Fibroblast of pulmonary artery (primary cell): ENCODE measurements around the gene NBPF3.

ENCODE experiments used
- DNase-seq: peaks from one replicate; pipeline ENCODE4 v3.0.0-alpha.2; 2010; ENCODE audit warnings: low read depth
- H3K4me3 ChIP-seq: replicated peaks from 2 replicates; pipeline ENCODE4 v1.5.1; 2011; ENCODE audit warnings: low read depth, mild to moderate bottlenecking, control low read depth, low read length, moderate library complexity
- TF ChIP-seq, protein P1 (sequence below): IDR thresholded peaks from 2 replicates; pipeline ENCODE4 v1.5.1; 2011; ENCODE audit warnings: mild to moderate bottlenecking, control low read depth, low read length, inconsistent platforms; ENCODE audit errors: missing control alignments

NBPF3 gene

GRCh38 chr1:21520899-21521716 is 81.2 kb downstream of the NBPF3 start:
- TF ChIP-seq, protein P1, sequence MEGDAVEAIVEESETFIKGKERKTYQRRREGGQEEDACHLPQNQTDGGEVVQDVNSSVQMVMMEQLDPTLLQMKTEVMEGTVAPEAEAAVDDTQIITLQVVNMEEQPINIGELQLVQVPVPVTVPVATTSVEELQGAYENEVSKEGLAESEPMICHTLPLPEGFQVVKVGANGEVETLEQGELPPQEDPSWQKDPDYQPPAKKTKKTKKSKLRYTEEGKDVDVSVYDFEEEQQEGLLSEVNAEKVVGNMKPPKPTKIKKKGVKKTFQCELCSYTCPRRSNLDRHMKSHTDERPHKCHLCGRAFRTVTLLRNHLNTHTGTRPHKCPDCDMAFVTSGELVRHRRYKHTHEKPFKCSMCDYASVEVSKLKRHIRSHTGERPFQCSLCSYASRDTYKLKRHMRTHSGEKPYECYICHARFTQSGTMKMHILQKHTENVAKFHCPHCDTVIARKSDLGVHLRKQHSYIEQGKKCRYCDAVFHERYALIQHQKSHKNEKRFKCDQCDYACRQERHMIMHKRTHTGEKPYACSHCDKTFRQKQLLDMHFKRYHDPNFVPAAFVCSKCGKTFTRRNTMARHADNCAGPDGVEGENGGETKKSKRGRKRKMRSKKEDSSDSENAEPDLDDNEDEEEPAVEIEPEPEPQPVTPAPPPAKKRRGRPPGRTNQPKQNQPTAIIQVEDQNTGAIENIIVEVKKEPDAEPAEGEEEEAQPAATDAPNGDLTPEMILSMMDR: no peak
- no peak overlapping the region for H3K4me3 ChIP-seq
- DNase-seq: no peak

- no peak for DNase-seq
- H3K4me3 ChIP-seq: no peak overlapping the region
- TF ChIP-seq, protein P1: no peak
Measured at GRCh38 chr1:21521717-21522060, 81.8 kb downstream of the NBPF3 start.

DNA sequence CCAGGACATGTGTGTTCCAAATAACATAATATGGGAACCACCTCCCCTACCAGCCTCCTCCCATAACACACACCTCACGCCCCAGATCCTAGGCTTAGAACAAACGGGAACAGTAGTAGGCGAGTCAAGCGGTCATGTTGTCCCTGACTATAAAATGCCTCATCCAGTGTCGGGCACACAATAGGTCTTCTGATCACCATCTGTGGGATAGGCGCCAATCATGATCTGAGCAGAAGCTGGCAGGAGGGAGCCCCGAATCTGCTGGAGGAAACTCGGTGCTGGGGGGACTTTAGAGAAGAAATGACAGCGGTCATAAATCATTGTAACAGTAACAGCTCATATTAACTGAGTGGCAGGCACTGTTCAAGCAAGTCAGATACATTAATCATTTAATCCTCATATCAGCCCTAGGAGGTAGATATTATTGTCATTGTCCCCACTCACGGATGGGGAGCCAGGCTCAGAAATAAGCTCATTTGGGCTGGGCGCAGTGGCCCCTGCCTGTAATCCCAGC is 82.6 kb downstream of the NBPF3 start:
- no peak overlapping the region for H3K4me3 ChIP-seq
- no peak for DNase-seq
- TF ChIP-seq, protein P1: no peak

DNA sequence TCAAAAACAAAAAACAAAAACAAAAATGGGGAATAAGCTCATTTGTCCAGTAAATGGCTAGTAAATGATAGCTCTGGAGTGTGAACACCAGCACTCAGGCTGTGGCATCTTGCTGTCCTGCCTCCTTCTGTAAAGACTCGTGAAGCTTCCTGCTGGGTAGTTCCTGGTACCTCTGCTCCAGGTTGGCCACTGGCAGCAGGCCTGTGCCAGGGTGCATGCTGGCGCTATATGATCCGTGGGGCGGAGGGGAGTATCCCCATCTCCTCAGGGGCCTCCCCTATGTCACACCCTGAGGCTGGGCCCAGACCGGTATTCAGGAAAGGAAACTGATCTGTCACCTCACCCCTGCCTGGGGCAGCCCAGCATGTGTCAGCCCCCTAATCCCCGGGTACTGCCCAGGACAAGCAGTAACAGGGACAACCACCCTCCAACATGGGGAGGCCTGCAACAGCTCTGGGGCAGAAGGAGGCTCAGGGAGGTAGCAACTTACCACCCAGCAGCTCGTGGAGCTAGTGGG is 83.4 kb downstream of the NBPF3 start:
- TF ChIP-seq, protein P1: no peak
- no peak overlapping the region for H3K4me3 ChIP-seq
- no peak for DNase-seq

DNA sequence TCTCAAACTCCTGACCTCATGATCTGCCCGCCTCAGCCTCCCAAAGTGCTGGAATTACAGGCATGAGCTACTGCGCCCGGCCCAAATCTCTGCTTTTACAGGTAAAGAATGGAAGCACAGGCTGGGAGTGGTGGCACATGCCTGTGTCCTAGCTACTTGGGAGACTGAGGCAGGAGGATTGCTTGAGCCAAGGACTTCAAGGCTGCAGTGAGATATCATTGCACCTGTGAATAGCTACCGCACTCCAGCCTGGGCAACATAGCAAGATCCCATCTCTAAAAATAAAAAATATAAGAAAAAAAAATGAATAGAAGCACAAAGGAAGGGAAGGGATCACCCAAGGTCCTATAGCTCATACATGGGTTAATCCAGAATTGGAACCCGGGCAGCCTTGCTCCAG is 84.3 kb downstream of the NBPF3 start:
- TF ChIP-seq, protein P1: no peak
- DNase-seq: no peak
- no peak overlapping the region for H3K4me3 ChIP-seq

DNA sequence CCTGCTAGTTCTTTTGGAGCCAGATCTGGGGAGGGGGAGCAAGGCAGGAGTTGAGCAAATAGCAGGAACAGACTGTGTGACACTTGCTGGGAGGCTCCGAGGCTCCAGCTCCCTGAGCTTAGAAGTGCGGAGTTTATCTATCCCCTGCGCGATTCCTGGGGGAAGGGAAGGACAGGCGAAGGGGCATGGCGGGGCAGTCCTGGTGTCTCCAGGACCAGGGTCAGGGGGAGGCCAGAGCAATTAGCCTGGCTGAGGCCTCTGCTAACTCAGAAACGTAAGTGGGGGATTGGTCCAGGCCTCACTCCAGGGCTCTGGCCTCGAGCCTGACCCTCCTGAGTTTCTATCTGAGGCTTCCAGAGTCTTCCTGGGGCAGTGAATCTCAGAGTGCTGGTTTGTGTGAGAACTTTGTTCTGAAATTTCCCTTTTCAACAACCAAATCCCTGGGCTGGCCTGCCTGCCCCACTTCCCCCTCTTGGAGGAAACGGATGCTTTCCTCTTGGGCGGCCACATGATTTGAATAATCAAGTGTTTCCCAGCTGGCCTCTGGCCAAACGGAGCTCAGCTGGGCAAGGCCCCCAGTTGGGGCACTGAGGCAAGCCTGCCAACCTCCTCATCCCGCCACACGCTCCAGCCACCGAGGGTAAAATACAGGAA is 84.9 kb downstream of the NBPF3 start:
- TF ChIP-seq, protein P1: no peak
- no peak overlapping the region for H3K4me3 ChIP-seq
- DNase-seq: no peak

DNA sequence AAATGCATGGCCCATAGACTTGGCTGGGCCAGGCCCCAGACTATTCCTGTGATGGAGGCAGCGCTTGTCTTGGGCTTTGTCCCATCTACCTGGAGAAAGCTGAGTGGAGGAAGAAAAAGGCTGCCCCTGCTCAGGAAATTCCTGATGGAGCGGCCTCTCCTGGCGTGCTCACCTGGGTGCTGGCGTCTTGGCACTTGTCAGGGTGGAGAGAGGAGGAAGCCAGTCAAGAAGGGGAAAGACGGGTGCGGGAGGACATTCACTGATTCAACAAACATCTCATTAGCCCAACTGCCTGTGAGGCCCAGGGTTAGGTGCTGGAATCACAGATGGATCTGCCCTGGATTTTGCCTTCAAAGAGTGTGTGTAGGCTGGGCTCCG is 85.4 kb downstream of the NBPF3 start:
- DNase-seq: no peak
- TF ChIP-seq, protein P1: no peak
- no peak overlapping the region for H3K4me3 ChIP-seq
